GM23338 (cell line): ENCODE measurements around the gene NCF4. TPM values are rescaled to one million over a fixed set of nuclear protein-coding genes. Genes with fewer than 3 reads are reported as not detected.

Experiments used
- ATAC-seq: fragments of 200-7000 bp; cut with Tn5 transposase; 3 replicates; pipeline ENCODE4 v1.9.1; 2020
- DNase-seq: peaks from one replicate; pipeline ENCODE4 v3.0.0-alpha.2; 2015; ENCODE audit warnings: low spot score
- H2AFZ ChIP-seq: fragments of 200-600 bp; sonication (generic); 2 replicates; pipeline ENCODE4 v1.8.0; 2016; ENCODE audit warnings: antibody characterized with exemption, mild to moderate bottlenecking, moderate library complexity
- H3F3A ChIP-seq: fragments of 200-600 bp; sonication (generic); replicated peaks from 2 replicates; pipeline ENCODE4 v1.8.0; 2017; ENCODE audit warnings: antibody characterized with exemption, mixed run types, low read depth
- H3K27ac ChIP-seq: fragments of 200-600 bp; sonication (generic); 2 replicates; pipeline ENCODE4 v1.6.1; 2016; ENCODE audit warnings: low read depth
- H3K27me3 ChIP-seq: fragments of 200-600 bp; sonication (generic); 2 replicates; pipeline ENCODE4 v1.8.0; 2016; ENCODE audit warnings: mild to moderate bottlenecking, mixed run types, moderate library complexity; ENCODE audit not compliant: insufficient read depth
- H3K36me3 ChIP-seq: fragments of 200-600 bp; sonication (generic); 2 replicates; pipeline ENCODE4 v1.8.0; 2016; ENCODE audit warnings: mild to moderate bottlenecking; ENCODE audit not compliant: insufficient read depth
- H3K4me1 ChIP-seq: fragments of 200-600 bp; sonication (generic); 2 replicates; pipeline ENCODE4 v1.8.0; 2016; ENCODE audit warnings: mild to moderate bottlenecking, moderate library complexity; ENCODE audit not compliant: insufficient read depth
- H3K4me2 ChIP-seq: fragments of 200-600 bp; sonication (generic); 2 replicates; pipeline ENCODE4 v1.7.1; 2017; ENCODE audit warnings: mixed run types
- H3K4me3 ChIP-seq: fragments of 200-600 bp; sonication (generic); 2 replicates; pipeline ENCODE4 v1.6.1; 2016; ENCODE audit warnings: mixed run types
- H3K79me2 ChIP-seq: fragments of 200-600 bp; sonication (generic); replicated peaks from 2 replicates; pipeline ENCODE4 v1.8.0; 2017; ENCODE audit warnings: mild to moderate bottlenecking; ENCODE audit not compliant: insufficient read depth
- H3K9me2 ChIP-seq: fragments of 200-600 bp; sonication (generic); 2 replicates; pipeline ENCODE4 v1.8.0; 2017; ENCODE audit not compliant: insufficient read depth
- H4K20me1 ChIP-seq: fragments of 200-600 bp; sonication (generic); replicated peaks from 2 replicates; pipeline ENCODE4 v1.8.0; 2017; ENCODE audit warnings: mild to moderate bottlenecking; ENCODE audit not compliant: insufficient read depth
- H3K27ac Mint-ChIP-seq: 2 replicates; pipeline ENCODE4 v1.8.0; 2020; ENCODE audit warnings: inconsistent platforms, mild to moderate bottlenecking, moderate library complexity, mixed read lengths
- H3K27me3 Mint-ChIP-seq: 3 replicates; pipeline ENCODE4 v1.8.0; 2022; ENCODE audit warnings: low read depth, mild to moderate bottlenecking, moderate library complexity, mixed read lengths, inconsistent platforms; ENCODE audit not compliant: insufficient read depth, poor library complexity
- H3K36me3 Mint-ChIP-seq: 3 replicates; pipeline ENCODE4 v1.8.0; 2021; ENCODE audit warnings: low read depth, mild to moderate bottlenecking, inconsistent platforms, moderate library complexity, mixed read lengths
- H3K4me1 Mint-ChIP-seq: 3 replicates; pipeline ENCODE4 v1.8.0; 2020; ENCODE audit warnings: mild to moderate bottlenecking, inconsistent platforms, mixed read lengths
- H3K4me3 Mint-ChIP-seq: 3 replicates; pipeline ENCODE4 v1.8.0; 2021; ENCODE audit warnings: moderate library complexity, mild to moderate bottlenecking, inconsistent platforms, mixed read lengths
- H3K9me3 Mint-ChIP-seq: 3 replicates; pipeline ENCODE4 v1.8.0; 2020; ENCODE audit warnings: moderate library complexity, mild to moderate bottlenecking, inconsistent platforms, mixed read lengths
- CREB1 ChIP-seq: fragments of 250-450 bp; sonication (Bioruptor Pico); IDR thresholded peaks from 2 replicates; pipeline ENCODE4 v1.5.0; 2020; ENCODE audit warnings: low read depth, mild to moderate bottlenecking, moderate library complexity
- EZH2 ChIP-seq: fragments of 200-600 bp; sonication (generic); IDR thresholded peaks from one replicate; pipeline ENCODE4 v1.8.0; 2017; ENCODE audit warnings: antibody characterized with exemption, mild to moderate bottlenecking, low read depth; ENCODE audit not compliant: unreplicated experiment
- EZH2phosphoT487 ChIP-seq: fragments of 200-600 bp; sonication (generic); IDR thresholded peaks from one replicate; pipeline ENCODE4 v1.8.1; 2018; ENCODE audit warnings: antibody characterized with exemption; ENCODE audit not compliant: unreplicated experiment
- JUNB ChIP-seq: IDR thresholded peaks from one replicate; pipeline ENCODE4 v1.6.1; 2016; ENCODE audit warnings: antibody characterized with exemption; ENCODE audit not compliant: unreplicated experiment
- NANOG ChIP-seq: IDR thresholded peaks from 2 replicates; pipeline ENCODE4 v1.6.1; 2016; ENCODE audit warnings: antibody characterized with exemption, borderline replicate concordance
- POLR2AphosphoS5 ChIP-seq: IDR thresholded peaks from 2 replicates; pipeline ENCODE4 v1.6.1; 2016; ENCODE audit warnings: antibody characterized with exemption, low read depth
- STAT1 ChIP-seq: IDR thresholded peaks from one replicate; pipeline ENCODE4 v1.6.1; 2016; ENCODE audit warnings: antibody characterized with exemption; ENCODE audit not compliant: unreplicated experiment
- ZNF114 ChIP-seq: fragments of 250-450 bp; sonication (Bioruptor Pico); IDR thresholded peaks from 2 replicates; pipeline ENCODE4 v1.5.0; 2020; ENCODE audit warnings: mild to moderate bottlenecking, moderate library complexity
- ZNF331 ChIP-seq: fragments of 250-450 bp; sonication (Bioruptor Pico); IDR thresholded peaks from 2 replicates; pipeline ENCODE4 v1.5.0; 2020; ENCODE audit warnings: low read depth, mild to moderate bottlenecking, moderate library complexity
- polyA plus RNA-seq: library from polyadenylated mRNA; unstranded; fragments of >200 nt; fragmentation: Nextera tagmentation; extraction: Ambion mirVana; gene quantifications from 2 replicates; pipeline ENCODE4 v1.2.1, GENCODE V29; 2016
- total RNA-seq: library from RNA; depleted of rRNA; stranded (reverse); fragments of >200 nt; shearing (Covaris generic); gene quantifications from 2 replicates; pipeline ENCODE4 v1.2.3, GENCODE V29; 2014
- TF ChIP-seq, protein P1 (sequence below): IDR thresholded peaks from 2 replicates; pipeline ENCODE4 v1.6.1; 2016; ENCODE audit warnings: antibody characterized with exemption
- TF ChIP-seq, protein P2 (sequence below): fragments of 250-450 bp; sonication (Bioruptor Pico); IDR thresholded peaks from 2 replicates; pipeline ENCODE4 v1.5.0; 2020; ENCODE audit warnings: mild to moderate bottlenecking, moderate library complexity
- TF ChIP-seq, protein P3 (sequence below), 2 experiments: fragments of 200-600 bp in 1 of 2; sonication (generic) in 1 of 2; conservative IDR thresholded peaks; 2 replicates each; pipeline versions ENCODE4 v1.5.1 to v1.6.1; 2016 to 2017; ENCODE audit warnings: antibody characterized with exemption in 2 of 2, low read depth in 2 of 2, mild to moderate bottlenecking in 2 of 2, moderate library complexity in 1 of 2
- TF ChIP-seq, protein P4 (sequence below): IDR thresholded peaks from one replicate; pipeline ENCODE4 v1.6.1; 2018; ENCODE audit warnings: antibody characterized with exemption; ENCODE audit not compliant: unreplicated experiment

Gene NCF4
- total and polyA plus RNA-seq, 2 experiments from 2014 or later, result not detected

DNA sequence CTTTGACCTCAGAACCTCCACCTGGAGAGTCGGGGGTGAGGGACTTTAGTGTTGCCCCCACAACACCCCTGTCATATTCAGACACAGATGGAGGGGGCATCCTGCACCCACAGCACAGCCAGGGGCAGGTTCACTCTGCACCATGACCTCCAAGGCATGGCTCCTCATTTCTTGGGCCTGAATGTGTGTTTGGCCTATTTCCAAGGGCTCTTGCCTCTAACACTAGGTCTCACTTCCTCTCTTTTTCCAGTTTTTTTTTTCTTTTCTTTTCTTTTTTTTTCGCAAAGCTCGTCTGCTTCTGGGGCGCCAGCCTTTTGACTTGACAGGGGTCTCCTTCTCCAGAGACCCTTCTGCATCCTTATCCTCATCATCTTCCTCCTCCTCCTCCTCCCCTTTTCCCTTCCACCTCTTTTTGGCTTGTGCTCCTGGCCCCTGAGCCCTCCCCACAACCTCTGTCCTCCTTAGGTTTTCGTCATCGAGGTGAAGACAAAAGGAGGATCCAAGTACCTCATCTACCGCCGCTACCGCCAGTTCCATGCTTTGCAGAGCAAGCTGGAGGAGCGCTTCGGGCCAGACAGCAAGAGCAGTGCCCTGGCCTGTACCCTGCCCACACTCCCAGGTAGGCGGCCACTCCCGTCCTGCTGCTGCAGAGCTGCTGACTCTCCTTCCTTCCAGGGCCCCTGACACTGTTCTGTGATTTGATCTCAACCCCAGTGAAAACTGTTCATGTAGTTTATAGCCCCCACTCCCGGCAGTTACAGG lies 3.8 kb downstream of the NCF4 start:
- peaks cover 4% of the 10 kb centered on the region; the same call in 1 of the 3 replicates for H3K9me3 Mint-ChIP-seq
- no peak for ATAC-seq

More for the DNA sequence above, 3.8 kb downstream of the NCF4 start:
- no peak overlapping the region for H3K27ac ChIP-seq
- H3K79me2 ChIP-seq, result no peaks in the 10 kb centered on the region
- no peaks in the 10 kb centered on the region for H4K20me1 ChIP-seq
- no peak overlapping the region for H3K4me3 Mint-ChIP-seq
- H3K27me3 ChIP-seq, result no peaks in the 10 kb centered on the region
- H3F3A ChIP-seq, result no peaks in the 10 kb centered on the region
- no peak overlapping the region for H3K4me3 ChIP-seq
- no peak overlapping the region for H3K4me2 ChIP-seq
- H3K27me3 Mint-ChIP-seq, result peaks cover 16% of the 10 kb centered on the region
- H3K27ac Mint-ChIP-seq, result no peak overlapping the region
- no peaks in the 10 kb centered on the region; the same call in 1 of the 2 replicates for H3K9me2 ChIP-seq
- no peak for DNase-seq
- TF ChIP-seq, protein P1, sequence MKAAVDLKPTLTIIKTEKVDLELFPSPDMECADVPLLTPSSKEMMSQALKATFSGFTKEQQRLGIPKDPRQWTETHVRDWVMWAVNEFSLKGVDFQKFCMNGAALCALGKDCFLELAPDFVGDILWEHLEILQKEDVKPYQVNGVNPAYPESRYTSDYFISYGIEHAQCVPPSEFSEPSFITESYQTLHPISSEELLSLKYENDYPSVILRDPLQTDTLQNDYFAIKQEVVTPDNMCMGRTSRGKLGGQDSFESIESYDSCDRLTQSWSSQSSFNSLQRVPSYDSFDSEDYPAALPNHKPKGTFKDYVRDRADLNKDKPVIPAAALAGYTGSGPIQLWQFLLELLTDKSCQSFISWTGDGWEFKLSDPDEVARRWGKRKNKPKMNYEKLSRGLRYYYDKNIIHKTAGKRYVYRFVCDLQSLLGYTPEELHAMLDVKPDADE, result no peak
- TF ChIP-seq ZNF331 (CRISPR knock-in tag), result no peak
- TF ChIP-seq POLR2AphosphoS5, result no peak
- TF ChIP-seq, protein P2, sequence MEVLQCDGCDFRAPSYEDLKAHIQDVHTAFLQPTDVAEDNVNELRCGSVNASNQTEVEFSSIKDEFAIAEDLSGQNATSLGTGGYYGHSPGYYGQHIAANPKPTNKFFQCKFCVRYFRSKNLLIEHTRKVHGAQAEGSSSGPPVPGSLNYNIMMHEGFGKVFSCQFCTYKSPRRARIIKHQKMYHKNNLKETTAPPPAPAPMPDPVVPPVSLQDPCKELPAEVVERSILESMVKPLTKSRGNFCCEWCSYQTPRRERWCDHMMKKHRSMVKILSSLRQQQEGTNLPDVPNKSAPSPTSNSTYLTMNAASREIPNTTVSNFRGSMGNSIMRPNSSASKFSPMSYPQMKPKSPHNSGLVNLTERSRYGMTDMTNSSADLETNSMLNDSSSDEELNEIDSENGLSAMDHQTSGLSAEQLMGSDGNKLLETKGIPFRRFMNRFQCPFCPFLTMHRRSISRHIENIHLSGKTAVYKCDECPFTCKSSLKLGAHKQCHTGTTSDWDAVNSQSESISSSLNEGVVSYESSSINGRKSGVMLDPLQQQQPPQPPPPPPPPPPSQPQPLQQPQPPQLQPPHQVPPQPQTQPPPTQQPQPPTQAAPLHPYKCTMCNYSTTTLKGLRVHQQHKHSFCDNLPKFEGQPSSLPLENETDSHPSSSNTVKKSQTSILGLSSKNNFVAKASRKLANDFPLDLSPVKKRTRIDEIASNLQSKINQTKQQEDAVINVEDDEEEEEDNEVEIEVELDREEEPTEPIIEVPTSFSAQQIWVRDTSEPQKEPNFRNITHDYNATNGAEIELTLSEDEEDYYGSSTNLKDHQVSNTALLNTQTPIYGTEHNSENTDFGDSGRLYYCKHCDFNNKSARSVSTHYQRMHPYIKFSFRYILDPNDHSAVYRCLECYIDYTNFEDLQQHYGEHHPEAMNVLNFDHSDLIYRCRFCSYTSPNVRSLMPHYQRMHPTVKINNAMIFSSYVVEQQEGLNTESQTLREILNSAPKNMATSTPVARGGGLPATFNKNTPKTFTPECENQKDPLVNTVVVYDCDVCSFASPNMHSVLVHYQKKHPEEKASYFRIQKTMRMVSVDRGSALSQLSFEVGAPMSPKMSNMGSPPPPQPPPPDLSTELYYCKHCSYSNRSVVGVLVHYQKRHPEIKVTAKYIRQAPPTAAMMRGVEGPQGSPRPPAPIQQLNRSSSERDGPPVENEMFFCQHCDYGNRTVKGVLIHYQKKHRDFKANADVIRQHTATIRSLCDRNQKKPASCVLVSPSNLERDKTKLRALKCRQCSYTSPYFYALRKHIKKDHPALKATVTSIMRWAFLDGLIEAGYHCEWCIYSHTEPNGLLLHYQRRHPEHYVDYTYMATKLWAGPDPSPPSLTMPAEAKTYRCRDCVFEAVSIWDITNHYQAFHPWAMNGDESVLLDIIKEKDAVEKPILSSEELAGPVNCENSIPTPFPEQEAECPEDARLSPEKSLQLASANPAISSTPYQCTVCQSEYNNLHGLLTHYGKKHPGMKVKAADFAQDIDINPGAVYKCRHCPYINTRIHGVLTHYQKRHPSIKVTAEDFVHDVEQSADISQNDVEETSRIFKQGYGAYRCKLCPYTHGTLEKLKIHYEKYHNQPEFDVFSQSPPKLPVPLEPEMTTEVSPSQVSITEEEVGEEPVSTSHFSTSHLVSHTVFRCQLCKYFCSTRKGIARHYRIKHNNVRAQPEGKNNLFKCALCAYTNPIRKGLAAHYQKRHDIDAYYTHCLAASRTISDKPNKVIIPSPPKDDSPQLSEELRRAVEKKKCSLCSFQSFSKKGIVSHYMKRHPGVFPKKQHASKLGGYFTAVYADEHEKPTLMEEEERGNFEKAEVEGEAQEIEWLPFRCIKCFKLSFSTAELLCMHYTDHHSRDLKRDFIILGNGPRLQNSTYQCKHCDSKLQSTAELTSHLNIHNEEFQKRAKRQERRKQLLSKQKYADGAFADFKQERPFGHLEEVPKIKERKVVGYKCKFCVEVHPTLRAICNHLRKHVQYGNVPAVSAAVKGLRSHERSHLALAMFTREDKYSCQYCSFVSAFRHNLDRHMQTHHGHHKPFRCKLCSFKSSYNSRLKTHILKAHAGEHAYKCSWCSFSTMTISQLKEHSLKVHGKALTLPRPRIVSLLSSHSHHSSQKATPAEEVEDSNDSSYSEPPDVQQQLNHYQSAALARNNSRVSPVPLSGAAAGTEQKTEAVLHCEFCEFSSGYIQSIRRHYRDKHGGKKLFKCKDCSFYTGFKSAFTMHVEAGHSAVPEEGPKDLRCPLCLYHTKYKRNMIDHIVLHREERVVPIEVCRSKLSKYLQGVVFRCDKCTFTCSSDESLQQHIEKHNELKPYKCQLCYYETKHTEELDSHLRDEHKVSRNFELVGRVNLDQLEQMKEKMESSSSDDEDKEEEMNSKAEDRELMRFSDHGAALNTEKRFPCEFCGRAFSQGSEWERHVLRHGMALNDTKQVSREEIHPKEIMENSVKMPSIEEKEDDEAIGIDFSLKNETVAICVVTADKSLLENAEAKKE (CRISPR knock-in tag), result no peak
- no peak for TF ChIP-seq JUNB
- no peak for TF ChIP-seq STAT1
- TF ChIP-seq EZH2, result no peak
- TF ChIP-seq, protein P3, sequence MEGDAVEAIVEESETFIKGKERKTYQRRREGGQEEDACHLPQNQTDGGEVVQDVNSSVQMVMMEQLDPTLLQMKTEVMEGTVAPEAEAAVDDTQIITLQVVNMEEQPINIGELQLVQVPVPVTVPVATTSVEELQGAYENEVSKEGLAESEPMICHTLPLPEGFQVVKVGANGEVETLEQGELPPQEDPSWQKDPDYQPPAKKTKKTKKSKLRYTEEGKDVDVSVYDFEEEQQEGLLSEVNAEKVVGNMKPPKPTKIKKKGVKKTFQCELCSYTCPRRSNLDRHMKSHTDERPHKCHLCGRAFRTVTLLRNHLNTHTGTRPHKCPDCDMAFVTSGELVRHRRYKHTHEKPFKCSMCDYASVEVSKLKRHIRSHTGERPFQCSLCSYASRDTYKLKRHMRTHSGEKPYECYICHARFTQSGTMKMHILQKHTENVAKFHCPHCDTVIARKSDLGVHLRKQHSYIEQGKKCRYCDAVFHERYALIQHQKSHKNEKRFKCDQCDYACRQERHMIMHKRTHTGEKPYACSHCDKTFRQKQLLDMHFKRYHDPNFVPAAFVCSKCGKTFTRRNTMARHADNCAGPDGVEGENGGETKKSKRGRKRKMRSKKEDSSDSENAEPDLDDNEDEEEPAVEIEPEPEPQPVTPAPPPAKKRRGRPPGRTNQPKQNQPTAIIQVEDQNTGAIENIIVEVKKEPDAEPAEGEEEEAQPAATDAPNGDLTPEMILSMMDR (conservative IDR thresholded peaks at IDR 0.05; ENCODE audit: low read depth in 2 of 2), result no peak
- no peak for TF ChIP-seq EZH2phosphoT487
- TF ChIP-seq ZNF114 (CRISPR knock-in tag), result no peak
- no peak for TF ChIP-seq CREB1 (CRISPR knock-in tag)
- no peak for TF ChIP-seq NANOG
- TF ChIP-seq, protein P4, sequence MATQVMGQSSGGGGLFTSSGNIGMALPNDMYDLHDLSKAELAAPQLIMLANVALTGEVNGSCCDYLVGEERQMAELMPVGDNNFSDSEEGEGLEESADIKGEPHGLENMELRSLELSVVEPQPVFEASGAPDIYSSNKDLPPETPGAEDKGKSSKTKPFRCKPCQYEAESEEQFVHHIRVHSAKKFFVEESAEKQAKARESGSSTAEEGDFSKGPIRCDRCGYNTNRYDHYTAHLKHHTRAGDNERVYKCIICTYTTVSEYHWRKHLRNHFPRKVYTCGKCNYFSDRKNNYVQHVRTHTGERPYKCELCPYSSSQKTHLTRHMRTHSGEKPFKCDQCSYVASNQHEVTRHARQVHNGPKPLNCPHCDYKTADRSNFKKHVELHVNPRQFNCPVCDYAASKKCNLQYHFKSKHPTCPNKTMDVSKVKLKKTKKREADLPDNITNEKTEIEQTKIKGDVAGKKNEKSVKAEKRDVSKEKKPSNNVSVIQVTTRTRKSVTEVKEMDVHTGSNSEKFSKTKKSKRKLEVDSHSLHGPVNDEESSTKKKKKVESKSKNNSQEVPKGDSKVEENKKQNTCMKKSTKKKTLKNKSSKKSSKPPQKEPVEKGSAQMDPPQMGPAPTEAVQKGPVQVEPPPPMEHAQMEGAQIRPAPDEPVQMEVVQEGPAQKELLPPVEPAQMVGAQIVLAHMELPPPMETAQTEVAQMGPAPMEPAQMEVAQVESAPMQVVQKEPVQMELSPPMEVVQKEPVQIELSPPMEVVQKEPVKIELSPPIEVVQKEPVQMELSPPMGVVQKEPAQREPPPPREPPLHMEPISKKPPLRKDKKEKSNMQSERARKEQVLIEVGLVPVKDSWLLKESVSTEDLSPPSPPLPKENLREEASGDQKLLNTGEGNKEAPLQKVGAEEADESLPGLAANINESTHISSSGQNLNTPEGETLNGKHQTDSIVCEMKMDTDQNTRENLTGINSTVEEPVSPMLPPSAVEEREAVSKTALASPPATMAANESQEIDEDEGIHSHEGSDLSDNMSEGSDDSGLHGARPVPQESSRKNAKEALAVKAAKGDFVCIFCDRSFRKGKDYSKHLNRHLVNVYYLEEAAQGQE, result no peak
- no peaks in the 10 kb centered on the region for H3K36me3 ChIP-seq
- H3K4me1 ChIP-seq, result no peaks in the 10 kb centered on the region
- H3K4me1 Mint-ChIP-seq, result peaks cover 2% of the 10 kb centered on the region; the same call in 1 of the 3 replicates
- H2AFZ ChIP-seq, result no peak overlapping the region
- H3K36me3 Mint-ChIP-seq, result no peaks in the 10 kb centered on the region; the same call in 2 of the 3 replicates
